Epidermal melanocyte (primary cell): ENCODE measurements around the gene CHST1.

Source experiments
- DNase-seq: peaks from one replicate; pipeline ENCODE4 v3.0.0; 2011; ENCODE audit warnings: low spot score; ENCODE audit not compliant: insufficient read length

CHST1 gene

GRCh38 chr11:45646275-45646927 lies 19.0 kb downstream of the CHST1 start:
- DNase-seq: peak; percentile 10

- peak; percentile 0 for DNase-seq
Measured at GRCh38 chr11:45644981-45645889, 20.2 kb downstream of the CHST1 start.

- no peak for DNase-seq
Measured at GRCh38 chr11:45643598-45644260, 21.7 kb downstream of the CHST1 start.

- no peak for DNase-seq
Measured at GRCh38 chr11:45641961-45642360, 23.5 kb downstream of the CHST1 start.

GRCh38 chr11:45638051-45638450 lies 27.4 kb downstream of the CHST1 start:
- DNase-seq: no peak

GRCh38 chr11:45635907-45636306 lies 29.5 kb downstream of the CHST1 start:
- DNase-seq: no peak

- DNase-seq: no peak
Measured at GRCh38 chr11:45625611-45626010, 39.8 kb downstream of the CHST1 start.

GRCh38 chr11:45624095-45624494 lies 41.3 kb downstream of the CHST1 start:
- DNase-seq: no peak

GRCh38 chr11:45622861-45623260 lies 42.6 kb downstream of the CHST1 start:
- DNase-seq: no peak

GRCh38 chr11:45622283-45622682 lies 43.1 kb downstream of the CHST1 start:
- DNase-seq: no peak

- DNase-seq: no peak
Measured at GRCh38 chr11:45621588-45621987, 43.8 kb downstream of the CHST1 start.

GRCh38 chr11:45620243-45620642 lies 45.2 kb downstream of the CHST1 start:
- no peak for DNase-seq

GRCh38 chr11:45618897-45619296 lies 46.5 kb downstream of the CHST1 start:
- DNase-seq: no peak

GRCh38 chr11:45617871-45618601 lies 47.4 kb downstream of the CHST1 start:
- no peak for DNase-seq

- DNase-seq: no peak
Measured at GRCh38 chr11:45616802-45617549, 48.4 kb downstream of the CHST1 start.

GRCh38 chr11:45615182-45615792 lies 50.1 kb downstream of the CHST1 start:
- DNase-seq: no peak

- no peak for DNase-seq
Measured at GRCh38 chr11:45614196-45614828, 51.1 kb downstream of the CHST1 start.

- DNase-seq: no peak
Measured at GRCh38 chr11:45610627-45611026, 54.8 kb downstream of the CHST1 start.

GRCh38 chr11:45609902-45610301 lies 55.5 kb downstream of the CHST1 start:
- DNase-seq: no peak

- no peak for DNase-seq
Measured at GRCh38 chr11:45609337-45609736, 56.1 kb downstream of the CHST1 start.
